HG02943 (cell line): ENCODE data around the gene IL12RB2.

Experiments used
- ATAC-seq: cut with Tn5 transposase; IDR thresholded peaks from one replicate; pipeline ENCODE4 v1.9.1; 2021; ENCODE audit warnings: mild to moderate bottlenecking, low read depth, moderate library complexity; ENCODE audit not compliant: unreplicated experiment

The IL12RB2 gene

GRCh38 chr1:67345556-67345955, 37.9 kb downstream of the IL12RB2 start:
- no peak for ATAC-seq

GRCh38 chr1:67346982-67347381, 39.3 kb downstream of the IL12RB2 start:
- ATAC-seq = no peak

GRCh38 chr1:67347688-67348472, 40.2 kb downstream of the IL12RB2 start:
- no peak for ATAC-seq

GRCh38 chr1:67348586-67349252, 41.0 kb downstream of the IL12RB2 start:
- no peak for ATAC-seq

- ATAC-seq = no peak
Measured at GRCh38 chr1:67350783-67351182, 43.1 kb downstream of the IL12RB2 start.

- ATAC-seq = no peak
Measured at GRCh38 chr1:67352211-67352610, 44.5 kb downstream of the IL12RB2 start.

GRCh38 chr1:67355745-67356424, 48.2 kb downstream of the IL12RB2 start:
- no peak for ATAC-seq

- no peak for ATAC-seq
Measured at GRCh38 chr1:67359592-67359991, 51.9 kb downstream of the IL12RB2 start.

- no peak for ATAC-seq
Measured at GRCh38 chr1:67361641-67362040, 54.0 kb downstream of the IL12RB2 start.

GRCh38 chr1:67367370-67368045, 59.8 kb downstream of the IL12RB2 start:
- ATAC-seq = no peak

GRCh38 chr1:67368046-67368514, 60.4 kb downstream of the IL12RB2 start:
- no peak for ATAC-seq

GRCh38 chr1:67371043-67371442, 63.4 kb downstream of the IL12RB2 start:
- ATAC-seq = no peak

- no peak for ATAC-seq
Measured at GRCh38 chr1:67371681-67372080, 64.0 kb downstream of the IL12RB2 start.

GRCh38 chr1:67372136-67372535, 64.5 kb downstream of the IL12RB2 start:
- ATAC-seq = no peak

GRCh38 chr1:67372898-67373297, 65.2 kb downstream of the IL12RB2 start:
- ATAC-seq = no peak

GRCh38 chr1:67376381-67376780, 68.7 kb downstream of the IL12RB2 start:
- no peak for ATAC-seq

- ATAC-seq = no peak
Measured at GRCh38 chr1:67377253-67377652, 69.6 kb downstream of the IL12RB2 start.

- ATAC-seq = no peak
Measured at GRCh38 chr1:67381154-67381553, 73.5 kb downstream of the IL12RB2 start.

- no peak for ATAC-seq
Measured at GRCh38 chr1:67382292-67382691, 74.6 kb downstream of the IL12RB2 start.

GRCh38 chr1:67383999-67384638, 76.4 kb downstream of the IL12RB2 start:
- ATAC-seq = no peak
